Uterus (tissue), 4 donors: ENCODE results near the gene SNX8. TPM values are rescaled to one million over a fixed set of nuclear protein-coding genes. Genes with fewer than 3 reads are reported as not detected.

Source experiments
- DNase-seq, 2 donors: peaks; one replicate each; pipeline ENCODE4 v3.0.0-alpha.2; 2019 to 2020
- H3K27ac ChIP-seq, 2 donors: fragments of 200-600 bp; sonication (generic); 1 replicate in 1 of 2; 2 replicates in 1 of 2; pipeline ENCODE4 v1.5.1; 2016 to 2018
- H3K27me3 ChIP-seq, 2 donors: fragments of 200-600 bp; sonication (generic); one replicate each; pipeline ENCODE4 v1.5.1; 2018 to 2019; ENCODE audit warnings: control low read depth in 1 of 2
- H3K36me3 ChIP-seq, 2 donors: fragments of 200-600 bp; sonication (generic); one replicate each; pipeline ENCODE4 v1.5.1; 2019; ENCODE audit warnings: control low read depth in 1 of 2
- H3K4me1 ChIP-seq, 2 donors: fragments of 200-600 bp; sonication (generic); one replicate each; pipeline ENCODE4 v1.5.1; 2018 to 2019; ENCODE audit warnings: control low read depth in 1 of 2
- H3K4me3 ChIP-seq, 2 donors: fragments of 200-600 bp; sonication (generic); 1 replicate in 1 of 2; 2 replicates in 1 of 2; pipeline ENCODE4 v1.5.1; 2018 to 2019; ENCODE audit warnings: mild to moderate bottlenecking in 1 of 2
- H3K9me3 ChIP-seq, 2 donors: fragments of 200-600 bp; sonication (generic); one replicate each; pipeline ENCODE4 v1.5.1; 2019; ENCODE audit warnings: control low read depth in 1 of 2
- POLR2A ChIP-seq, 2 donors: fragments of 450-650 bp; IDR thresholded peaks; one replicate each; pipeline ENCODE4 v1.6.1; 2016; ENCODE audit warnings: antibody characterized with exemption in 2 of 2, mild to moderate bottlenecking in 1 of 2, moderate library complexity in 1 of 2
- intact Hi-C: fragments of 100-400 bp; cut with DNase I; formaldehyde crosslinking; loops from one replicate; pipeline ENCODE4 v1.15.1; 2023; ENCODE audit warnings: low total_unique reads
- total RNA-seq, 4 donors: library from RNA; depleted of rRNA in 3 of 4; stranded (reverse); fragments of >200 nt in 3 of 4; gene quantifications; one replicate each; pipeline versions ENCODE4 v1.1.0 to v1.2.4, GENCODE V29; 2014 to 2023
- TF ChIP-seq, protein P1 (sequence below), 4 experiments: fragments of 200-600 bp in 2 of 4; fragments of 450-650 bp in 2 of 4; sonication (generic) in 2 of 4; IDR thresholded peaks; one replicate each; pipeline ENCODE4 v1.5.1; 2016 to 2019; ENCODE audit warnings: antibody characterized with exemption in 4 of 4, mild to moderate bottlenecking in 2 of 4, moderate library complexity in 1 of 4
- donor health status: DM: yes; HTN: yes; CAD: no.

The SNX8 gene
- total RNA-seq, 4 donors from 2014 or later = 0.29 to 75.3 (median 30.5) TPM

- intact Hi-C loops = no loop called here
- no peak for DNase-seq
- Histone ChIP-seq H3K27me3 (no peaks in the 10 kb centered on the region), H3K4me1 (no peaks in the 10 kb centered on the region), H3K9me3 (no peaks in the 10 kb centered on the region), H3K4me3 (no peak overlapping the region), H3K27ac (peak overlapping the region; percentile 39 to 60), H3K36me3 (no peaks in the 10 kb centered on the region)
- TF ChIP-seq POLR2A (IDR thresholded peaks at IDR 0.05) = no peak
- TF ChIP-seq, protein P1, sequence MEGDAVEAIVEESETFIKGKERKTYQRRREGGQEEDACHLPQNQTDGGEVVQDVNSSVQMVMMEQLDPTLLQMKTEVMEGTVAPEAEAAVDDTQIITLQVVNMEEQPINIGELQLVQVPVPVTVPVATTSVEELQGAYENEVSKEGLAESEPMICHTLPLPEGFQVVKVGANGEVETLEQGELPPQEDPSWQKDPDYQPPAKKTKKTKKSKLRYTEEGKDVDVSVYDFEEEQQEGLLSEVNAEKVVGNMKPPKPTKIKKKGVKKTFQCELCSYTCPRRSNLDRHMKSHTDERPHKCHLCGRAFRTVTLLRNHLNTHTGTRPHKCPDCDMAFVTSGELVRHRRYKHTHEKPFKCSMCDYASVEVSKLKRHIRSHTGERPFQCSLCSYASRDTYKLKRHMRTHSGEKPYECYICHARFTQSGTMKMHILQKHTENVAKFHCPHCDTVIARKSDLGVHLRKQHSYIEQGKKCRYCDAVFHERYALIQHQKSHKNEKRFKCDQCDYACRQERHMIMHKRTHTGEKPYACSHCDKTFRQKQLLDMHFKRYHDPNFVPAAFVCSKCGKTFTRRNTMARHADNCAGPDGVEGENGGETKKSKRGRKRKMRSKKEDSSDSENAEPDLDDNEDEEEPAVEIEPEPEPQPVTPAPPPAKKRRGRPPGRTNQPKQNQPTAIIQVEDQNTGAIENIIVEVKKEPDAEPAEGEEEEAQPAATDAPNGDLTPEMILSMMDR (IDR thresholded peaks at IDR 0.05) = no peak
These were observed 14.2 kb downstream of the SNX8 start for GRCh38 chr7:2299870-2300512.

DNA sequence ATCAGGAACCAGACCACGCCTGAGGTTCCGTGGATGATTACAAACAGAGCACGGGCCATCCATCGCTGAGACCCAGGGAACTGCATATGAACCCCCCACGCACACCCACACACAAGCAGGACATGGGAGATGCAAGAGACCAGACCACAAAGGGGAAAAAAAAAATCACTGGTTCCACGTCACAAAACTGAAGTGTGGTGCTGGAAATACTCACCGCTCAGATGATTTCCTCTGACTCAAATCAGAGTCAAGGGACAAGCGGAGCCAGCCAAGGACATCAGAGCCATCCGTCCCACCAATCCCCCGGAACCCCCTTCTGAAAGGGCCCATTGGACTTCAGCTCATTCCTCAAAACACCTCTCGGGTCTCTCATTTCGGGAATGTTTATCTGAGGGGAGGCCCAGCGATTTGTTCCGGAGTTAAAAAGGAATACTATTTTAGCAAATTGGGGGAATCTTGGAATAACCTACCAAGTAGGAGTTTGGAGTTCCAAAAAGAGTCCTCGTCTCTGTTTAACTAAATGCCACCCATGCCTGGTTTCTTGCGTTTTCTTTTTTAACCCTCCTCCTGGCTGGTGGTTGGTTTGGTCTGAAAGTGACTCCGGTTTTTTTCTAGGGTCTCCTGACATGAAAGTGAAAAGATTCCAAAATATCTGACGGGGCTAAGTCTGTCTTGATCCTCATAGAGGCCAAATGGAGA lies 15.0 kb downstream of the SNX8 start:
- peak; percentile 25 to 49 for DNase-seq
- Histone ChIP-seq H3K4me1 (no peaks in the 10 kb centered on the region), H3K27ac (peak overlapping the region; percentile 39 to 60), H3K27me3 (no peaks in the 10 kb centered on the region), H3K9me3 (no peaks in the 10 kb centered on the region), H3K36me3 (no peaks in the 10 kb centered on the region), H3K4me3 (no peak overlapping the region)
- intact Hi-C loops = no loop called here
- no peak for TF ChIP-seq POLR2A (IDR thresholded peaks at IDR 0.05)
- TF ChIP-seq, protein P1 (IDR thresholded peaks at IDR 0.05) = no peak

DNA sequence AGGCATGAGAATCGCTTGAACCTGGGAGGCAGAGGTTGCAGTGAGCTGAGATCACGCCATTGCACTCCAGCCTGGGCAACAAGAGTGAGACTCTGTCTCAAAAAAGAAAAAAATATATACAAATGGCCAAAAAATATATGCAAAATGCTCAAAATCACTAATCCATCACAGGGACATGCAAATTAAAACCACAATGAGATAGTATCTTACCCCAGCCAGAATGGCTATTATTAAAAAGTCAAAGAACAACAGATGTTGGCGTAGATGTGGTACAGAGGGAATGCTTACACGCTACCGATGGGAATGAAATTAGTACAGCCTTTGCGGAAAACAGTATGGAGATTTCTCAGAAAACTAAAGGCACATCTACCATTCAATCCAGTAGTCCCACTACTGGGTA lies 17.4 kb downstream of the SNX8 start:
- TF ChIP-seq, protein P1 (IDR thresholded peaks at IDR 0.05) = no peak
- no peak for TF ChIP-seq POLR2A (IDR thresholded peaks at IDR 0.05)
- Histone ChIP-seq H3K36me3 (no peaks in the 10 kb centered on the region), H3K27me3 (no peaks in the 10 kb centered on the region), H3K9me3 (no peaks in the 10 kb centered on the region), H3K27ac (no peak overlapping the region), H3K4me3 (no peak overlapping the region), H3K4me1 (no peaks in the 10 kb centered on the region)
- intact Hi-C loops = no loop called here
- no peak for DNase-seq

DNA sequence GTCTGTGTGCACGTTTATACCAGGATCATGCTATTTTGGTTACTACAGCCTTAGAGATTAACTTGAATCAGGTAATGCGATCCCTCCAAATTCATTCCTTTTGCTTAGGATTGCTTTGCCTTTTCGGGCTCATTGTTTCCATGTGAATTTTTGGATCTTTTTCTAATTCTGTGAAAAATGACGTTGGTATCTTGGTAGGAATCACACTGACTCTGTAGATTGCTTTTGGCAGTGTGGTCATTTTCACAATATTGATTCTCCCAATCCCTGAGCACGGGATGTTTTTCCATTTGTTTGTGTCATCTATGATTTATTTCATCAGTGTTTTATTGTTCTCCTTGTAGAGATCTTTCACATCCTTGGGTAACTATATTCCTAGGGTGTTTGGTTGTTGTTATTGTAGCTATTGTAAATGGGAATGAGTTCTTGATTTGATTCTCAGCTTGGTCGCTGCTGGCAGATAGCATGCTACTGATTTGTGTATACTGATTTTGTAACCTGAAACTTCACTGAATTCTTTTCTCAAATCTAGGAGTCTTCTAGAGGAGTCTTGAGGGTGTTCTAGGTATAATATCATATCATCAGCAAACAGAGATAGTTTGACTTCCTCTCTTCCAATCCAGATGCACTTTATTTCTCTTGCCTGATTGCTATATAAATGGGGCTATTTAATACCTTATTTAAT lies 18.2 kb downstream of the SNX8 start:
- no peak for DNase-seq
- Histone ChIP-seq H3K36me3 (no peaks in the 10 kb centered on the region), H3K4me3 (no peak overlapping the region), H3K27me3 (no peaks in the 10 kb centered on the region), H3K4me1 (no peaks in the 10 kb centered on the region), H3K9me3 (no peaks in the 10 kb centered on the region), H3K27ac (no peak overlapping the region)
- TF ChIP-seq POLR2A (IDR thresholded peaks at IDR 0.05) = no peak
- TF ChIP-seq, protein P1 (IDR thresholded peaks at IDR 0.05) = no peak
- intact Hi-C loops = no loop called here

DNA sequence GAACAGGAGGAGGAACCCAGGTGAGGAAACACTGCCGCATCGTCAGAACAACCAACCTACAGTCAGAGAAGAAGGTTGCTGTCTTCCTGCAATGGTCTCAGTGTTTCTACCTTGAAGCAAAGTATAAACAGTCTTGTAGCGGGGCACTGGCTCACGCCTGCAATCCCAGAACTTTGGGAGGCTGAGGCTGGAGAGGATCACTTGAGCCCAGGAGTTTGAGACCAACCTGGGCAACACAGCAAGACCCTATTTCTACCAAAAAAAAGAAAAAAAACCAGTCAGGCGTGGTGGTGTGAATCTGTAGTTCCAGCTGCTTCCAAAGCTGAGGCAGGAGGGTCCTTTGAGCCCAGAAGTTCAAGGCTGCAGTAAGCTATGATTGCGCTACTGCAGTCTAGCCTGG lies 23.4 kb downstream of the SNX8 start:
- H3K9me3 ChIP-seq = no peaks in the 10 kb centered on the region
- intact Hi-C loops = no loop called here
- no peak for DNase-seq
- H3K36me3 ChIP-seq = no peaks in the 10 kb centered on the region
- no peak for TF ChIP-seq POLR2A (IDR thresholded peaks at IDR 0.05)
- TF ChIP-seq, protein P1 (IDR thresholded peaks at IDR 0.05) = no peak
- H3K4me1 ChIP-seq = no peaks in the 10 kb centered on the region
- H3K27me3 ChIP-seq = no peaks in the 10 kb centered on the region
- no peak overlapping the region for H3K4me3 ChIP-seq
- H3K27ac ChIP-seq = no peak overlapping the region
